ENCODE measurements around the gene RAP1GAP.

Gene RAP1GAP

GRCh38 chr1:21624571-21625389 is 44.4 kb downstream of the RAP1GAP start:
- DNase-seq = no peak

- DNase-seq = peak; percentile 40 to 77
Measured at GRCh38 chr1:21623410-21623961, 45.7 kb downstream of the RAP1GAP start.

- DNase-seq = no peak
Measured at GRCh38 chr1:21622466-21623315, 46.5 kb downstream of the RAP1GAP start.

- DNase-seq = no peak
Measured at GRCh38 chr1:21621761-21622436, 47.3 kb downstream of the RAP1GAP start.

DNA sequence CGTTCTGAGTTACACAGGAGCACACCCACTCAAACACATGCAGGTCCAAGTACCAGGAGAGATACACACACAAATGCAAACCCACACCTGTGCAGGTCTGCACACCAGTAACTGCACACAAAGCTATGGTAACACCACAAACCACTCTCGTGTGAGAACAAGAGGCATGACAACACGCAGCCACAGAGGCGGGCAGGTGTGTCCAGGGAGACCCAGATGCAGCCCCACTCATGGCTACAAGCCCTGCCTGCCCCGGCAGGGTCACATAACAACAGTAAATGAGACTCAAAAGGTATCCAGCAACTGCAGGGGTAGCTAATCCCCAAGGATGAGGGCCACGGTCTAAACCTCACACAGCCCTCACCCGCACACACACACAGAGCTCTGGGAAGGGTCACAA is 48.1 kb downstream of the RAP1GAP start:
- DNase-seq = no peak

DNA sequence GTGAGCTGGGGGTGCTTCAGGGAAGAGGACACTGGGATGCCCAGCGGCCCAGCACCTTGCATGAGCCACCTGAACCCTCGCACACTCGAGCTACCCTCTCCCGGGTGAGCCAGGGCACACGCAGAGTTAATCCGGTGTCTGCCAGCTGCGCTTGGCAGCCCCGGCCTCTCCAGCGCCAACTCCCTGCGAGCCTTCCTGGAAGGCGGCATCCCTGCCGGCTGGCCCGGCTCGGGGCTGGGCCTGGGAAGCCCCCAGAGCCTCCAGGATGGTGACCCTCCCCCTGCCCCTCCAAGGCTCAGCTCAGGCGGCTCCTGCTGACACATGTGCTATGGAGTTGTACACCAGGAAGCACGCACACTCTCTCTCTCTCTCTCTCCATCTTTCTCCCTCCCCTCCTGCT is 48.7 kb downstream of the RAP1GAP start:
- no peak for DNase-seq

- no peak for DNase-seq
Measured at GRCh38 chr1:21620011-21620410, 49.1 kb downstream of the RAP1GAP start.

GRCh38 chr1:21619375-21619947 is 49.7 kb downstream of the RAP1GAP start:
- no peak for DNase-seq

DNA sequence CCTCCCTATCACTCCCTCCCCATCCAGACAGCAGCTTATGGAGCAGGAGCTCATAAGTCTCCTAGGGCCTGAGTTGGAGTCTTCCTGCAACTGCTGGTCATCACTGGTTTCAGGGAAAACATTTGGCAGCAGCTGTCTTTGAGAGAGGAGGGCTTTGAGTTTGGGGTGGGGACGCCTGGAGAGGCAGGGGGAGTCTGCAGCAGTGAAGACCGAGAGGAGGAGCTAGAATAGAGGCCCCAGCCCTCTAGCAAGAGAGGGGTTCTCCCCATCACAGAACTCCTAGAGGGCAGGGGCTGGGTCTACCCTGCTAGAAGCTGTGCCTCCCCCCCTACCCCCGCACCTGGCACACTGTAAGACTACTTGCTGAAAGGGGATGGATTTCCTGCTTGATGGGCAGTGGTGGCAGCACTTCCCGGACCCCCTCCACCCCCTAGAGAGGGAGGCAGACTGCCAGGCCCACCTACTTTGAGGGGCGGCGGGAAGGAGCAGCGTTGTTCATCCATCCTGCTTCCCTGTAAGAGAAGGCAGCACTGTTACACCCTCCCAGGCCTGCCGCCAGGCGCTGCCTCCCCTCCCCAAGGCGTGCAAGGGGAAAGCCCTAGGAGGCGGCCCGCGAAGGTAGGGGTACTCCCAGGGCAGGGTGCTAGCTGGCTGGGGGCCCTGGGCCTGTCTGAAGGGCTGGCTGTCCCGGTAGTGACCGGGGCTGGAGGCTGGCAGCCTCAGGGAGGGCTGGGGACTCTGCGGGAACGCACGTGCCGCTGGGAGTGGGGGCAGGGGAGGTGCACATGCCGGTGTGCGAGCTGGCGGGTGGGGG is 50.4 kb downstream of the RAP1GAP start:
- no peak for DNase-seq

GRCh38 chr1:21618059-21618458 is 51.1 kb downstream of the RAP1GAP start:
- no peak for DNase-seq

- no peak for DNase-seq
Measured at GRCh38 chr1:21617126-21617738, 51.9 kb downstream of the RAP1GAP start.

- DNase-seq = no peak
Measured at GRCh38 chr1:21616372-21616771, 52.8 kb downstream of the RAP1GAP start.

DNA sequence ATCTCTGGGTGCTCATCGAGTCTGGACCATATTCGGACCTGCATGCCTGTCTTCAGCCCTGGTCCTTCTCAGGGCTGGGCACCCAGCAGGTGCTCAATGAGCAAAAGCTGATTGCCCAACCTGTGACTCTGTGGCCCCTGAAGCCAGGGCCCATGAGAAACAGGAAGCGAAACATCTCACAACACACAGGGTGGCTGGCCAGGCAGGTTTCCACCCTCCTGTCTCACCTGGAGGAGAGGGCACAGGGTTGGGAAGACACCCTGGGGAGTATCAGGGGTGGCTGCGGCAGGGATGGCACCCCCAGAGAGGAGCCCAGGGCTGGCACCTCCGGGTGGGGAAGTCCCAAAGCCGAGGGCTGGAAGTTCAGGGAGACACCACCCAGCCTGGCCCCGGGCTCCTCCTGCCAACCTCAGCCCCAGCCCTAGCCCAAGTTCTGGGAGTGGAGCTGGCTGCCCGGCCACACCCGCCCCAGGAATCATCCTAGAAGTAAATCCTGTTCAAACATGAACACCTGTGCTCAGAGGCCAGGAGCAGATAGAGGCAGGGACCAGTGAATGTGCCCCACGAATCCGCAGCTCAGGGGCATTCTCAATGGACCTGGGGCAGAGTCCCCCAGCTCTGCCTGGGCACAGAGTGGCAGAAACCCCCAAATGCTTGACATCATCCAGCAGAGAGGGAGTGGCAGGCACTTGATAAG is 54.6 kb downstream of the RAP1GAP start:
- DNase-seq = no peak

- DNase-seq = no peak
Measured at GRCh38 chr1:21613072-21613867, 55.9 kb downstream of the RAP1GAP start.

DNA sequence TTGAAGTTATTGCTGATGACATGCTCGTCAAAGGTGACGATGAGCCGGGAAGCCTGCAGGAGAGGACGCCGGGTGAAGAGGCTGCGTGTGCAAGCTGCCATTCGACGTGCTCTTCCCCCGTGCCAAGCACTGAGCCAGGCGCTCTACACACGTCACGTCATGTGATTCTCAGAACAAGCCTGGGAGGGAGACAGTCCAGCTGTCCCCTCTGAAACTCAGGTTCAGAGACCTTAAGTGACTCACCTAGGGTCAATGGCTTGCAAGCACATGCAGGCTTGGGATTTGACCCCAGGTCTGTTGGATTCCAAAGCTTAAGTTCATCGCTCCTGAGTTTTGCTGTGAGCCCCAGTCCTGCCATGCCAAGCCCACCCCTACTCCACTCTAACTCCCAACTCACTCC is 57.1 kb downstream of the RAP1GAP start:
- DNase-seq = no peak

GRCh38 chr1:21610989-21611785 is 58.0 kb downstream of the RAP1GAP start:
- no peak for DNase-seq

GRCh38 chr1:21610027-21610426 is 59.1 kb downstream of the RAP1GAP start:
- DNase-seq = no peak

- no peak for DNase-seq
Measured at GRCh38 chr1:21608798-21609197, 60.4 kb downstream of the RAP1GAP start.
